GM23338 (cell line): ENCODE data around the gene EXOC6. TPM values are rescaled to one million over a fixed set of nuclear protein-coding genes. Genes with fewer than 3 reads are reported as not detected.

Experiments used
- ATAC-seq: fragments of 200-7000 bp; cut with Tn5 transposase; 3 replicates; pipeline ENCODE4 v1.9.1; 2020
- DNase-seq: peaks from one replicate; pipeline ENCODE4 v3.0.0-alpha.2; 2015; ENCODE audit warnings: low spot score
- H2AFZ ChIP-seq: fragments of 200-600 bp; sonication (generic); 2 replicates; pipeline ENCODE4 v1.8.0; 2016; ENCODE audit warnings: antibody characterized with exemption, mild to moderate bottlenecking, moderate library complexity
- H3F3A ChIP-seq: fragments of 200-600 bp; sonication (generic); replicated peaks from 2 replicates; pipeline ENCODE4 v1.8.0; 2017; ENCODE audit warnings: antibody characterized with exemption, mixed run types, low read depth
- H3K27ac ChIP-seq: fragments of 200-600 bp; sonication (generic); 2 replicates; pipeline ENCODE4 v1.6.1; 2016; ENCODE audit warnings: low read depth
- H3K27me3 ChIP-seq: fragments of 200-600 bp; sonication (generic); 2 replicates; pipeline ENCODE4 v1.8.0; 2016; ENCODE audit warnings: mild to moderate bottlenecking, mixed run types, moderate library complexity; ENCODE audit not compliant: insufficient read depth
- H3K36me3 ChIP-seq: fragments of 200-600 bp; sonication (generic); 2 replicates; pipeline ENCODE4 v1.8.0; 2016; ENCODE audit warnings: mild to moderate bottlenecking; ENCODE audit not compliant: insufficient read depth
- H3K4me1 ChIP-seq: fragments of 200-600 bp; sonication (generic); 2 replicates; pipeline ENCODE4 v1.8.0; 2016; ENCODE audit warnings: mild to moderate bottlenecking, moderate library complexity; ENCODE audit not compliant: insufficient read depth
- H3K4me2 ChIP-seq: fragments of 200-600 bp; sonication (generic); 2 replicates; pipeline ENCODE4 v1.7.1; 2017; ENCODE audit warnings: mixed run types
- H3K4me3 ChIP-seq: fragments of 200-600 bp; sonication (generic); 2 replicates; pipeline ENCODE4 v1.6.1; 2016; ENCODE audit warnings: mixed run types
- H3K79me2 ChIP-seq: fragments of 200-600 bp; sonication (generic); replicated peaks from 2 replicates; pipeline ENCODE4 v1.8.0; 2017; ENCODE audit warnings: mild to moderate bottlenecking; ENCODE audit not compliant: insufficient read depth
- H3K9me2 ChIP-seq: fragments of 200-600 bp; sonication (generic); 2 replicates; pipeline ENCODE4 v1.8.0; 2017; ENCODE audit not compliant: insufficient read depth
- H4K20me1 ChIP-seq: fragments of 200-600 bp; sonication (generic); replicated peaks from 2 replicates; pipeline ENCODE4 v1.8.0; 2017; ENCODE audit warnings: mild to moderate bottlenecking; ENCODE audit not compliant: insufficient read depth
- H3K27ac Mint-ChIP-seq: 2 replicates; pipeline ENCODE4 v1.8.0; 2020; ENCODE audit warnings: inconsistent platforms, mild to moderate bottlenecking, moderate library complexity, mixed read lengths
- H3K27me3 Mint-ChIP-seq: 3 replicates; pipeline ENCODE4 v1.8.0; 2022; ENCODE audit warnings: low read depth, mild to moderate bottlenecking, moderate library complexity, mixed read lengths, inconsistent platforms; ENCODE audit not compliant: insufficient read depth, poor library complexity
- H3K36me3 Mint-ChIP-seq: 3 replicates; pipeline ENCODE4 v1.8.0; 2021; ENCODE audit warnings: low read depth, mild to moderate bottlenecking, inconsistent platforms, moderate library complexity, mixed read lengths
- H3K4me1 Mint-ChIP-seq: 3 replicates; pipeline ENCODE4 v1.8.0; 2020; ENCODE audit warnings: mild to moderate bottlenecking, inconsistent platforms, mixed read lengths
- H3K4me3 Mint-ChIP-seq: 3 replicates; pipeline ENCODE4 v1.8.0; 2021; ENCODE audit warnings: moderate library complexity, mild to moderate bottlenecking, inconsistent platforms, mixed read lengths
- H3K9me3 Mint-ChIP-seq: 3 replicates; pipeline ENCODE4 v1.8.0; 2020; ENCODE audit warnings: moderate library complexity, mild to moderate bottlenecking, inconsistent platforms, mixed read lengths
- EZH2 ChIP-seq: fragments of 200-600 bp; sonication (generic); IDR thresholded peaks from one replicate; pipeline ENCODE4 v1.8.0; 2017; ENCODE audit warnings: antibody characterized with exemption, mild to moderate bottlenecking, low read depth; ENCODE audit not compliant: unreplicated experiment
- EZH2phosphoT487 ChIP-seq: fragments of 200-600 bp; sonication (generic); IDR thresholded peaks from one replicate; pipeline ENCODE4 v1.8.1; 2018; ENCODE audit warnings: antibody characterized with exemption; ENCODE audit not compliant: unreplicated experiment
- NANOG ChIP-seq: IDR thresholded peaks from 2 replicates; pipeline ENCODE4 v1.6.1; 2016; ENCODE audit warnings: antibody characterized with exemption, borderline replicate concordance
- POLR2AphosphoS5 ChIP-seq: IDR thresholded peaks from 2 replicates; pipeline ENCODE4 v1.6.1; 2016; ENCODE audit warnings: antibody characterized with exemption, low read depth
- STAT1 ChIP-seq: IDR thresholded peaks from one replicate; pipeline ENCODE4 v1.6.1; 2016; ENCODE audit warnings: antibody characterized with exemption; ENCODE audit not compliant: unreplicated experiment
- ZNF114 ChIP-seq: fragments of 250-450 bp; sonication (Bioruptor Pico); IDR thresholded peaks from 2 replicates; pipeline ENCODE4 v1.5.0; 2020; ENCODE audit warnings: mild to moderate bottlenecking, moderate library complexity
- ZNF331 ChIP-seq: fragments of 250-450 bp; sonication (Bioruptor Pico); IDR thresholded peaks from 2 replicates; pipeline ENCODE4 v1.5.0; 2020; ENCODE audit warnings: low read depth, mild to moderate bottlenecking, moderate library complexity
- ZNF462 ChIP-seq: fragments of 250-450 bp; sonication (Bioruptor Pico); IDR thresholded peaks from 2 replicates; pipeline ENCODE4 v1.5.0; 2020; ENCODE audit warnings: mild to moderate bottlenecking, moderate library complexity
- polyA plus RNA-seq: library from polyadenylated mRNA; unstranded; fragments of >200 nt; fragmentation: Nextera tagmentation; extraction: Ambion mirVana; gene quantifications from 2 replicates; pipeline ENCODE4 v1.2.1, GENCODE V29; 2016
- total RNA-seq: library from RNA; depleted of rRNA; stranded (reverse); fragments of >200 nt; shearing (Covaris generic); gene quantifications from 2 replicates; pipeline ENCODE4 v1.2.3, GENCODE V29; 2014
- TF ChIP-seq, protein P1 (sequence below), 2 experiments: fragments of 200-600 bp in 1 of 2; sonication (generic) in 1 of 2; conservative IDR thresholded peaks; 2 replicates each; pipeline versions ENCODE4 v1.5.1 to v1.6.1; 2016 to 2017; ENCODE audit warnings: antibody characterized with exemption in 2 of 2, low read depth in 2 of 2, mild to moderate bottlenecking in 2 of 2, moderate library complexity in 1 of 2

The EXOC6 gene
- total and polyA plus RNA-seq, 2 experiments from 2014 or later = 5.0 to 6.0 TPM

DNA sequence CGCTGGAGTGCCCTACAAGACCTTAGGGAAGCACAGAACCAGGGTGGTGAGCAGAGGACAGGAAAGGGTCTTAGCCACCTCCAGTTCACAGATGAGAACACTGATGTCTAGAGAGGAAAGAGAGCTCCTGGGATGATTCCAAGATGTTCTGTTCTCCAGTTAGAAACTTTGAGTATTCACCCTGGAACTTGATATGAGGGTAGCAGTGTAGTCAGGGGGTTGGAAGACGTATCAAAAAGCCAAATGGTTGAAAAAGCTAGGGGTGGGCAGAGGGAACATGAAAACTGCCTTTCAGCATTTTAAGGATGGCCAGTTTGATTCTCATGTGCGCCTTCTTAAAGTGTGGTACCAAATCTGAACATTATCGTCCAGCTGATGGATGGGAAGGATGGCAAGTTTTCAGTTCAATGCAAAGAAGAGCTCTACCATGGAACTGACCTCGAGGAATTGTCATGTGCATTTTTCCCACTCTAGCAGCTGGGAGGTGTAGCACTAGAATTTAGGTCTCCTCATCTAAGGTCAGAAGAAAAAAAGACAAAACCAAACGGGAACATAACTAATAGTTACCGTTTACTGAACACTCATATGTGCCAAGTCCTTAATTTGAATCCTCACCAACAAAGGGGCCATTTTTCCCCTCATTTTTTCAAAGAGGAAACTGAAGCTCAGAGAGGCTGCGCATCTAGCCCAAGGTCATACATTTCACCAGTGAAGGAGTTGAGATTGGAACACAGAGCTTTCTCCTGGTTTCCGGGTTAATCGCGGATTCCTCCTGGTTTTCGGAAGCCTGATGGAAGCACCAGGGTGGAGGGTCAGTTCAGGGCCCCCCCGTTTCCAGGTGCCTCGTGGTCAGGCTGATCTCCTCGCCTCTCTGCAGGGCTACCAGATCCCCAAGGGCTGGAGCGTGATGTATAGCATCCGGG lies 219.4 kb downstream of the EXOC6 start:
- Histone ChIP-seq H3F3A (peaks cover 35% of the 10 kb centered on the region), H3K79me2 (no peaks in the 10 kb centered on the region), H2AFZ (peak overlapping the region; percentile 88; the same call in 1 of the 2 replicates), H4K20me1 (peaks cover 21% of the 10 kb centered on the region), H3K4me1 (peaks cover 37% of the 10 kb centered on the region; the same call in 1 of the 2 replicates), H3K4me3 (peak overlapping the region; percentile 54), H3K27ac (no peak overlapping the region), H3K36me3 (no peaks in the 10 kb centered on the region), H3K27me3 (peaks cover 100% of the 10 kb centered on the region), H3K9me2 (no peaks in the 10 kb centered on the region), H3K4me2 (peak overlapping the region; percentile 82)
- DNase-seq (no peak), ATAC-seq (no peak)
- peak overlapping the region; percentile 67 for H3K4me3 Mint-ChIP-seq
- no peaks in the 10 kb centered on the region; the same call in 2 of the 3 replicates for H3K9me3 Mint-ChIP-seq
- H3K27ac Mint-ChIP-seq = no peak overlapping the region
- H3K27me3 Mint-ChIP-seq = peaks cover 98% of the 10 kb centered on the region
- no peak for TF ChIP-seq ZNF114
- TF ChIP-seq EZH2 = peak; percentile 86
- peaks cover 49% of the 10 kb centered on the region for H3K4me1 Mint-ChIP-seq
- no peaks in the 10 kb centered on the region; the same call in 2 of the 3 replicates for H3K36me3 Mint-ChIP-seq

DNA sequence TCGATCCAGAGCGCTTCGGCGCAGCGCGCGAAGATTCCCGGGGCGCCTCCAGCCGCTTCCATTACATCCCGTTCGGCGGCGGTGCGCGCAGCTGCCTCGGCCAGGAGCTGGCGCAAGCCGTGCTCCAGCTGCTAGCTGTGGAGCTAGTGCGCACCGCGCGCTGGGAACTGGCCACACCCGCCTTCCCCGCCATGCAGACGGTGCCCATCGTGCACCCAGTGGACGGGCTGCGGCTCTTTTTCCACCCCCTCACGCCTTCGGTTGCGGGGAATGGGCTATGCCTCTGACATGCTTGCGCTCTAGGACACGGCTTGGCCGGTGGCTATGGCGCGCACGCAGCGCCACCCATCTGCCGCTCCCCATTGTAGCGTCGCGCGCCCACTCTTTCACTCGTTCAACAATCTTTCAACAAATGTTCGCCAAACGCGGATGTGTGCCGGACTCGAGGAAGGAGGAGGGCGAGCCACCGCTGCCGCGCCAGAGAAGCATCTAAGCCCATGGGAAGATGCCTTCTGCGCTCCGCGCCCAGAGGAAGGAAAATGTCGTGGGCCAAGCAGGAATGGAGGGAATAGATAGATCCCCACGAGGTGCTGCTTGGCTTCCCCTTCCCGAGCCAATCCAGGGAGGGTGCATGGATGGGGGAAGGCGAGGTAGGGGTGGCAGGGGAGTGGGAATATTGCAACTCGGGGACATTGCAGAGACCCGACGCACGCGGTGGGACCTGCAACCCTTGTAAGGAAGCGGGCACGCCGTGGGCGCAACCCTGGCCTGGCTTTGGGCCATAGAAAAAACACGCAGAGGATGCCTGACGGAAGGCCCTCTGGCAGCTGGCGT lies 220.3 kb downstream of the EXOC6 start:
- H3K4me2 ChIP-seq = peak overlapping the region; percentile 82
- peaks cover 21% of the 10 kb centered on the region for H4K20me1 ChIP-seq
- peaks cover 99% of the 10 kb centered on the region for H3K27me3 Mint-ChIP-seq
- H3K9me3 Mint-ChIP-seq = no peaks in the 10 kb centered on the region; the same call in 2 of the 3 replicates
- peak; percentile 27 for ATAC-seq
- H3K4me1 ChIP-seq = peaks cover 40% of the 10 kb centered on the region
- H3K4me3 Mint-ChIP-seq = peak overlapping the region; percentile 67
- peak overlapping the region; percentile 54 for H3K4me3 ChIP-seq
- no peaks in the 10 kb centered on the region for H3K36me3 ChIP-seq
- H2AFZ ChIP-seq = peak overlapping the region; percentile 88
- peaks cover 47% of the 10 kb centered on the region for H3K4me1 Mint-ChIP-seq
- H3F3A ChIP-seq = peaks cover 31% of the 10 kb centered on the region
- H3K79me2 ChIP-seq = no peaks in the 10 kb centered on the region
- no peaks in the 10 kb centered on the region for H3K9me2 ChIP-seq
- no peak overlapping the region for H3K27ac Mint-ChIP-seq
- peak; percentile 77 for DNase-seq
- no peak overlapping the region for H3K27ac ChIP-seq
- H3K36me3 Mint-ChIP-seq = no peaks in the 10 kb centered on the region; the same call in 2 of the 3 replicates
- H3K27me3 ChIP-seq = peaks cover 100% of the 10 kb centered on the region
- TF ChIP-seq ZNF331 (CRISPR knock-in tag) = no peak
- peak; percentile 86 for TF ChIP-seq EZH2phosphoT487
- TF ChIP-seq EZH2 = peak; percentile 73
- no peak for TF ChIP-seq STAT1
- no peak for TF ChIP-seq POLR2AphosphoS5
- TF ChIP-seq, protein P1, sequence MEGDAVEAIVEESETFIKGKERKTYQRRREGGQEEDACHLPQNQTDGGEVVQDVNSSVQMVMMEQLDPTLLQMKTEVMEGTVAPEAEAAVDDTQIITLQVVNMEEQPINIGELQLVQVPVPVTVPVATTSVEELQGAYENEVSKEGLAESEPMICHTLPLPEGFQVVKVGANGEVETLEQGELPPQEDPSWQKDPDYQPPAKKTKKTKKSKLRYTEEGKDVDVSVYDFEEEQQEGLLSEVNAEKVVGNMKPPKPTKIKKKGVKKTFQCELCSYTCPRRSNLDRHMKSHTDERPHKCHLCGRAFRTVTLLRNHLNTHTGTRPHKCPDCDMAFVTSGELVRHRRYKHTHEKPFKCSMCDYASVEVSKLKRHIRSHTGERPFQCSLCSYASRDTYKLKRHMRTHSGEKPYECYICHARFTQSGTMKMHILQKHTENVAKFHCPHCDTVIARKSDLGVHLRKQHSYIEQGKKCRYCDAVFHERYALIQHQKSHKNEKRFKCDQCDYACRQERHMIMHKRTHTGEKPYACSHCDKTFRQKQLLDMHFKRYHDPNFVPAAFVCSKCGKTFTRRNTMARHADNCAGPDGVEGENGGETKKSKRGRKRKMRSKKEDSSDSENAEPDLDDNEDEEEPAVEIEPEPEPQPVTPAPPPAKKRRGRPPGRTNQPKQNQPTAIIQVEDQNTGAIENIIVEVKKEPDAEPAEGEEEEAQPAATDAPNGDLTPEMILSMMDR (conservative IDR thresholded peaks at IDR 0.05; ENCODE audit: low read depth in 2 of 2) = peak; percentile 14 to 57; a peak in 2 of 4 replicates
- no peak for TF ChIP-seq ZNF462 (CRISPR knock-in tag)
- no peak for TF ChIP-seq NANOG
